Astrocyte (in vitro differentiated cells and primary cell): Measurements from ENCODE around the gene ZFYVE28. TPM values are rescaled to one million over a fixed set of nuclear protein-coding genes. Genes with fewer than 3 reads are reported as not detected.

Experiments used
- DNase-seq: peaks from one replicate; pipeline ENCODE4 v3.0.0-alpha.2; 2010; ENCODE audit warnings: low read depth
- FAIRE-seq: peaks from 2 replicates; lab custom pipeline; 2011; peaks lifted over from hg19 to GRCh38; lab: Jason Lieb, UNC
- H2AFZ ChIP-seq: 2 replicates; pipeline ENCODE4 v1.6.0; 2012; ENCODE audit warnings: low read depth, low read length, inconsistent platforms
- H3K27ac ChIP-seq: 2 replicates; pipeline ENCODE4 v1.5.1; 2011; ENCODE audit warnings: low read depth, low read length, inconsistent platforms
- H3K27me3 ChIP-seq: 2 replicates; pipeline ENCODE4 v1.6.0; 2011; ENCODE audit warnings: low read length, inconsistent platforms; ENCODE audit not compliant: insufficient read depth
- H3K36me3 ChIP-seq: 2 replicates; pipeline ENCODE4 v1.5.1; 2011; ENCODE audit warnings: low read length, inconsistent platforms; ENCODE audit not compliant: insufficient read depth
- H3K4me1 ChIP-seq: 2 replicates; pipeline ENCODE4 v1.5.1; 2011; ENCODE audit warnings: low read length, inconsistent platforms; ENCODE audit not compliant: insufficient read depth
- H3K4me2 ChIP-seq: 2 replicates; pipeline ENCODE4 v1.6.0; 2012; ENCODE audit warnings: low read length, inconsistent platforms
- H3K4me3 ChIP-seq: 2 replicates; pipeline ENCODE4 v1.5.1; 2011; ENCODE audit warnings: low read depth, mild to moderate bottlenecking, low read length, inconsistent platforms; ENCODE audit not compliant: insufficient read depth
- H3K79me2 ChIP-seq: 2 replicates; pipeline ENCODE4 v1.6.0; 2012; ENCODE audit warnings: mild to moderate bottlenecking, low read length, inconsistent platforms; ENCODE audit not compliant: insufficient read depth
- H3K9ac ChIP-seq: 2 replicates; pipeline ENCODE4 v1.6.0; 2012; ENCODE audit warnings: mild to moderate bottlenecking, low read length, inconsistent platforms
- H3K9me3 ChIP-seq: 2 replicates; pipeline ENCODE4 v1.5.1; 2012; ENCODE audit warnings: low read depth, mild to moderate bottlenecking, low read length, inconsistent platforms; ENCODE audit not compliant: insufficient read depth
- H4K20me1 ChIP-seq: 2 replicates; pipeline ENCODE4 v1.6.0; 2012; ENCODE audit warnings: low read length, inconsistent platforms; ENCODE audit not compliant: insufficient read depth
- H3K27ac Mint-ChIP-seq: one replicate; pipeline ENCODE4 v1.8.0; 2021; ENCODE audit warnings: mild to moderate bottlenecking, mixed read lengths; ENCODE audit not compliant: unreplicated experiment
- H3K27me3 Mint-ChIP-seq: one replicate; pipeline ENCODE4 v1.8.0; 2021; ENCODE audit warnings: low read depth, mixed read lengths; ENCODE audit not compliant: unreplicated experiment
- H3K36me3 Mint-ChIP-seq: one replicate; pipeline ENCODE4 v1.8.0; 2021; ENCODE audit warnings: low read depth, mixed read lengths; ENCODE audit not compliant: unreplicated experiment
- H3K4me1 Mint-ChIP-seq: one replicate; pipeline ENCODE4 v1.8.0; 2021; ENCODE audit warnings: low read depth, mixed read lengths; ENCODE audit not compliant: unreplicated experiment
- H3K4me3 Mint-ChIP-seq: one replicate; pipeline ENCODE4 v1.8.0; 2021; ENCODE audit warnings: mild to moderate bottlenecking, moderate library complexity, mixed read lengths; ENCODE audit not compliant: unreplicated experiment
- H3K9me3 Mint-ChIP-seq: one replicate; pipeline ENCODE4 v1.8.0; 2021; ENCODE audit warnings: mild to moderate bottlenecking, mixed read lengths; ENCODE audit not compliant: unreplicated experiment
- CTCF ChIP-seq: IDR thresholded peaks from 2 replicates; pipeline ENCODE4 v1.5.1; 2011; ENCODE audit warnings: low read depth, mild to moderate bottlenecking, inconsistent platforms, low read length, moderate library complexity; ENCODE audit not compliant: insufficient read depth
- EZH2 ChIP-seq: IDR thresholded peaks from 2 replicates; pipeline ENCODE4 v1.6.1; 2012; ENCODE audit warnings: mild to moderate bottlenecking, low read length, inconsistent platforms; ENCODE audit not compliant: insufficient read depth
- total RNA-seq: library from RNA; stranded (reverse); gene quantifications from 2 replicates; pipeline ENCODE4 v1.2.1, GENCODE V29; 2021

The ZFYVE28 gene
- total RNA-seq, 1 donor from 2014 or later, result 0.68 TPM

- H2AFZ ChIP-seq, result peak overlapping the region; percentile 10
- Mint-ChIP-seq H3K36me3 (no peaks in the 10 kb centered on the region), H3K9me3 (peaks cover 4% of the 10 kb centered on the region), H3K27ac (no peak overlapping the region), H3K4me3 (no peak overlapping the region), H3K27me3 (peaks cover 22% of the 10 kb centered on the region), H3K4me1 (peaks cover 9% of the 10 kb centered on the region)
- peak overlapping the region; percentile 30 for H3K9ac ChIP-seq
- no peaks in the 10 kb centered on the region for H3K36me3 ChIP-seq
- H3K9me3 ChIP-seq, result no peaks in the 10 kb centered on the region
- no peaks in the 10 kb centered on the region for H4K20me1 ChIP-seq
- peak overlapping the region; percentile 81 for H3K4me2 ChIP-seq
- peaks cover 12% of the 10 kb centered on the region for H3K4me1 ChIP-seq
- no peak for TF ChIP-seq EZH2
- TF ChIP-seq CTCF, result no peak
- DNase-seq (peak; percentile 94), FAIRE-seq (peak; percentile 88)
- H3K4me3 ChIP-seq, result peak overlapping the region; percentile 20
- peak overlapping the region; percentile 29 for H3K27ac ChIP-seq
- H3K79me2 ChIP-seq, result no peaks in the 10 kb centered on the region
- peaks cover 5% of the 10 kb centered on the region for H3K27me3 ChIP-seq
These were observed 88.1 kb downstream of the ZFYVE28 start for GRCh38 chr4:2330091-2331042.

- Histone ChIP-seq H2AFZ (no peak overlapping the region), H3K27ac (no peak overlapping the region), H3K79me2 (no peaks in the 10 kb centered on the region), H3K27me3 (no peaks in the 10 kb centered on the region), H4K20me1 (no peaks in the 10 kb centered on the region), H3K9me3 (peaks cover 5% of the 10 kb centered on the region), H3K9ac (no peak overlapping the region), H3K4me1 (peaks cover 7% of the 10 kb centered on the region), H3K4me2 (no peak overlapping the region), H3K36me3 (no peaks in the 10 kb centered on the region), H3K4me3 (no peak overlapping the region)
- Mint-ChIP-seq H3K4me3 (no peak overlapping the region), H3K27ac (no peak overlapping the region), H3K27me3 (peaks cover 14% of the 10 kb centered on the region), H3K36me3 (no peaks in the 10 kb centered on the region), H3K9me3 (peaks cover 13% of the 10 kb centered on the region), H3K4me1 (peaks cover 9% of the 10 kb centered on the region)
- DNase-seq (no peak), FAIRE-seq (no peak)
- TF ChIP-seq CTCF, result no peak
- no peak for TF ChIP-seq EZH2
These were observed 90.9 kb downstream of the ZFYVE28 start for GRCh38 chr4:2327579-2327978.

GRCh38 chr4:2324891-2325290, 93.6 kb downstream of the ZFYVE28 start:
- Mint-ChIP-seq H3K4me1 (peaks cover 5% of the 10 kb centered on the region), H3K9me3 (peaks cover 13% of the 10 kb centered on the region), H3K27ac (no peak overlapping the region), H3K4me3 (no peak overlapping the region), H3K36me3 (no peaks in the 10 kb centered on the region), H3K27me3 (peaks cover 10% of the 10 kb centered on the region)
- H2AFZ ChIP-seq, result no peak overlapping the region
- no peak for TF ChIP-seq EZH2
- no peak for TF ChIP-seq CTCF
- H3K27me3 ChIP-seq, result no peaks in the 10 kb centered on the region
- no peaks in the 10 kb centered on the region for H3K4me1 ChIP-seq
- H3K9ac ChIP-seq, result no peak overlapping the region
- no peak overlapping the region for H3K4me2 ChIP-seq
- DNase-seq, result no peak
- H3K9me3 ChIP-seq, result peaks cover 5% of the 10 kb centered on the region
- no peaks in the 10 kb centered on the region for H3K36me3 ChIP-seq
- FAIRE-seq, result no peak
- no peak overlapping the region for H3K4me3 ChIP-seq
- H3K79me2 ChIP-seq, result no peaks in the 10 kb centered on the region
- no peak overlapping the region for H3K27ac ChIP-seq
- no peaks in the 10 kb centered on the region for H4K20me1 ChIP-seq
